MM.1S (cell line): ENCODE results near the gene TRIP4.

Source experiments
- DNase-seq: peaks from one replicate; pipeline ENCODE4 v3.0.0-alpha.2; 2015
- H2AFZ ChIP-seq: fragments of 300-600 bp; sonication (generic); 2 replicates; pipeline ENCODE4 v1.6.0; 2016; ENCODE audit warnings: antibody characterized with exemption, low read length
- H3F3A ChIP-seq: fragments of 300-600 bp; sonication (generic); 2 replicates; pipeline ENCODE4 v1.6.1; 2016; ENCODE audit warnings: mild to moderate bottlenecking, antibody characterized with exemption, low read length, moderate library complexity, mixed read lengths; ENCODE audit not compliant: insufficient read depth
- H3K27ac ChIP-seq: fragments of 300-600 bp; sonication (generic); 2 replicates; pipeline ENCODE4 v1.5.1; 2016; ENCODE audit warnings: mild to moderate bottlenecking, low read length
- H3K27me3 ChIP-seq: fragments of 300-600 bp; sonication (generic); replicated peaks from 2 replicates; pipeline ENCODE4 v1.6.0; 2016; ENCODE audit warnings: low read length; ENCODE audit not compliant: insufficient read depth
- H3K36me3 ChIP-seq: fragments of 300-600 bp; sonication (generic); replicated peaks from 2 replicates; pipeline ENCODE4 v1.6.1; 2016; ENCODE audit warnings: mild to moderate bottlenecking, low read length, mixed read lengths; ENCODE audit not compliant: insufficient read depth
- H3K4me1 ChIP-seq: fragments of 300-600 bp; sonication (generic); 2 replicates; pipeline ENCODE4 v1.6.1; 2016; ENCODE audit warnings: low read length, mixed read lengths
- H3K4me2 ChIP-seq: fragments of 300-600 bp; sonication (generic); 2 replicates; pipeline ENCODE4 v1.6.0; 2016; ENCODE audit warnings: low read depth, low read length
- H3K4me3 ChIP-seq: fragments of 300-600 bp; sonication (generic); 2 replicates; pipeline ENCODE4 v1.5.1; 2016; ENCODE audit warnings: low read length, mixed read lengths
- H3K79me2 ChIP-seq: fragments of 300-600 bp; sonication (generic); 2 replicates; pipeline ENCODE4 v1.6.1; 2016; ENCODE audit warnings: mixed run types, low read length, mixed read lengths
- H3K9ac ChIP-seq: fragments of 300-600 bp; sonication (generic); 2 replicates; pipeline ENCODE4 v1.6.1; 2016; ENCODE audit warnings: low read length, mixed read lengths
- H3K9me2 ChIP-seq: fragments of 300-600 bp; sonication (generic); replicated peaks from 2 replicates; pipeline ENCODE4 v1.6.1; 2016; ENCODE audit warnings: mild to moderate bottlenecking, low read length, mixed read lengths; ENCODE audit not compliant: insufficient read depth
- H3K9me3 ChIP-seq: fragments of 300-600 bp; sonication (generic); replicated peaks from 2 replicates; pipeline ENCODE4 v1.6.1; 2016; ENCODE audit warnings: mild to moderate bottlenecking, low read length, mixed read lengths; ENCODE audit not compliant: insufficient read depth
- H4K20me1 ChIP-seq: fragments of 300-600 bp; sonication (generic); 2 replicates; pipeline ENCODE4 v1.6.1; 2016; ENCODE audit warnings: mild to moderate bottlenecking, low read length, moderate library complexity, mixed read lengths; ENCODE audit not compliant: insufficient read depth
- EZH2 ChIP-seq: fragments of 300-600 bp; sonication (generic); optimal IDR thresholded peaks from 2 replicates; pipeline ENCODE3; 2017; ENCODE audit warnings: low read depth, mild to moderate bottlenecking, antibody characterized with exemption, low read length, mixed read lengths
- EZH2phosphoT487 ChIP-seq: fragments of 300-600 bp; sonication (generic); IDR thresholded peaks from 2 replicates; pipeline ENCODE4 v1.6.1; 2018; ENCODE audit warnings: antibody characterized with exemption, low read length
- TF ChIP-seq, protein P1 (sequence below): fragments of 300-600 bp; sonication (generic); IDR thresholded peaks from 2 replicates; pipeline ENCODE4 v1.5.1; 2016; ENCODE audit warnings: antibody characterized with exemption, low read length, mixed read lengths

The TRIP4 gene

DNA sequence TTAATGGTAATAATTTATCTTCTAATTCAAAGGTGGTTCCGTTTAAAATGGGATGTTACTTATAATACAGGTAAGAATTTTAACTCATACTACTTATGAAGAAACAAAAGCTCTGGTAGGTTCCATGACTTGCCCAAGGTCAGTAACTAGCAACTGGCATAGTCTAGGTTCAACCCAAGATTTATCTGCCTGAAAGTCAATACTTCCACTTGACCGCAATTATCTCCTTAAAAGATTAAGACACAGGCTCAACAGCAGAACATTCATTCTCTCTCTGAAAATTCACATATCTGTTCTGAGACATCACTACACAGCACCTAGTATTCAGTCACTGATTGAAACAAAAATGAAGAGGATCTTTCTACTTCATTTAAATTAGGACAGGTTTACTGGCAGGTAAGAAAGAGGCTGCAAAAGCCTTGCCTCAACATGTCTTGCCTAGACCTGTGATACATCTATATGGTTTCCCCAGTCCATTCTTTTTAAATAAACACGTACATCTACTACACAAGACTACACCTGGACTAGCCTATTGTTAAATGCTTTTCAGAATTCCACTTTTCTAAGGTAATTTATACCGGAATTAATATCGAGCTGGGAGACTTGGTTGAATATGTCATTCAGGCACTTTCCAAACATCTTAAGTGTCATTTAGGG lies 32.8 kb upstream of the TRIP4 start:
- H4K20me1 ChIP-seq: no peaks in the 10 kb centered on the region
- no peak for TF ChIP-seq EZH2phosphoT487
- TF ChIP-seq, protein P1, sequence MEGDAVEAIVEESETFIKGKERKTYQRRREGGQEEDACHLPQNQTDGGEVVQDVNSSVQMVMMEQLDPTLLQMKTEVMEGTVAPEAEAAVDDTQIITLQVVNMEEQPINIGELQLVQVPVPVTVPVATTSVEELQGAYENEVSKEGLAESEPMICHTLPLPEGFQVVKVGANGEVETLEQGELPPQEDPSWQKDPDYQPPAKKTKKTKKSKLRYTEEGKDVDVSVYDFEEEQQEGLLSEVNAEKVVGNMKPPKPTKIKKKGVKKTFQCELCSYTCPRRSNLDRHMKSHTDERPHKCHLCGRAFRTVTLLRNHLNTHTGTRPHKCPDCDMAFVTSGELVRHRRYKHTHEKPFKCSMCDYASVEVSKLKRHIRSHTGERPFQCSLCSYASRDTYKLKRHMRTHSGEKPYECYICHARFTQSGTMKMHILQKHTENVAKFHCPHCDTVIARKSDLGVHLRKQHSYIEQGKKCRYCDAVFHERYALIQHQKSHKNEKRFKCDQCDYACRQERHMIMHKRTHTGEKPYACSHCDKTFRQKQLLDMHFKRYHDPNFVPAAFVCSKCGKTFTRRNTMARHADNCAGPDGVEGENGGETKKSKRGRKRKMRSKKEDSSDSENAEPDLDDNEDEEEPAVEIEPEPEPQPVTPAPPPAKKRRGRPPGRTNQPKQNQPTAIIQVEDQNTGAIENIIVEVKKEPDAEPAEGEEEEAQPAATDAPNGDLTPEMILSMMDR: no peak
- TF ChIP-seq EZH2: no peak
- DNase-seq: no peak

DNA sequence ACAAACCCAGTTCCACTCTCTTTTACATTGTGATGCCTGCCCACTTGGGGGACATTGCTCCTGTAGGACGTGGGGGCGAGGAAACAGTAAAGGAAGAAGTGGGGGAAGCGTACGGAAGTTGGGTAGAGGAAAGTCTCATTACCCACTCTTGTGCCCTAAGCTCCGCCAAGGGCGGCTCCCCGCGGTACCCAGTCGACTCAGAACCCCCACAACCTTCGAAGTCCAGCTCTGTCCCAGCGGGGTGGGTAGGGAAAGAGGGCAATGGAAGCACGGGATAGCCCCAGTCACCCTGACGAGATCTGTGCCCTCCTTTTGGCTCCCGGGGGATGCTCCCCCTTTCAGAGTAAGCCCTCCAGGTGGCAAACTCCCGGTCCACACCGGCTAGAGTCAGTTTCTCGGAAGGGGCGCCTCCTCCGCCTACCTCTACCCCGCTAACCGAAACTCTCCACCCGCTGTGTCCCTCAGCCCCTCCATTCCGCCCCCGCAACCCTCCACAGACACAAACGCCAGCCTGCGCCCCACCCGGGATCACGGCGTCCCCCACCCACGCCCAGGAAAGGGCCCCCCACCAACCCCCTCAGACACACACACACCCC lies 32.2 kb upstream of the TRIP4 start:
- H3K79me2 ChIP-seq: peaks cover 25% of the 10 kb centered on the region
- TF ChIP-seq, protein P1: no peak
- TF ChIP-seq EZH2 (no peak), EZH2phosphoT487 (no peak)

More for the DNA sequence above, 32.8 kb upstream of the TRIP4 start:
- Histone ChIP-seq H3K9ac (peak overlapping the region; percentile 55; the same call in 1 of the 2 replicates), H3K9me2 (no peaks in the 10 kb centered on the region), H3K4me1 (0 out of 2 replicates have a peak, but pooled peaks cover 7% of the 10 kb centered on the region), H3F3A (peaks cover 16% of the 10 kb centered on the region), H3K27me3 (no peaks in the 10 kb centered on the region), H2AFZ (peak overlapping the region; percentile 89), H3K4me2 (peak overlapping the region; percentile 86), H3K9me3 (no peaks in the 10 kb centered on the region), H3K36me3 (no peaks in the 10 kb centered on the region), H3K79me2 (peaks cover 25% of the 10 kb centered on the region), H3K4me3 (peak overlapping the region; percentile 70), H3K27ac (no peak overlapping the region; the same call in 1 of the 2 replicates)

DNA sequence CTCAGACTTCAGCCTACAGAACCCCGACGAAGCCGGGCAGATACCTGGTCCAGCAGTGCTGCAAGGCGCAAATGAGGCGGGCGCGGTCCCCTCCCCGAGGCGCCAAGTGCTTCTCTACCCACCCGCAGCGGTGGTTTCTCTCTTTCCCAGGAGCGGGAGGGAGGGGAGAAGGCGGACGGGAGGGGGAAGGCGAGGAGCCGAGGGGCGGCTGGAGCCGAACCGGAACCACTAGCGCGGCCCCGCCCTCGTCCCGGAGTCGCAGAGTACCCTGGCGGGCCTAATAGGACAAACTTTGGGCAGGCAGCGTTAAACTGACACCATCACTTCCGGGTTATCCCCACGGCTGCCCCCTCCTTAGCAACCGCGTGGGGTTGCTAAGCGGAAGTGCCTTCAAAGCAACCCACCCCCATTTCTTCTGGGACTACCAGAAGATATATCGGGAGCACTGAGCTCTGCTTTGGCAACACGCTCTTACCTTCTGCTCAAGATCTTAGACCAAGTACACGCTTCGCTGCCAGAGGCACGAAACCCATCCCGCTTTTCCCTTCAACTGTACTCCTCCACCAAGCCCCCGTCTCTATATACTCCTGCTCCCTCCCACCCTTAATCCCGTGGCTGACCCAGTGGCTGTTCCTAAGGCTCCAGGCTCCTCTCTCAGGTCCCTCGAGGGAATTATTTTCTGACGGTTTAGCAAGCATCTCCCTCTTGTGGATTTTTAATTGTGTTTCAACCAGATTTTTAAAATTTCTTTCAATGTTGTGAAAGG lies 31.5 kb upstream of the TRIP4 start, which contains the start of gene CSNK1G1:
Gene CSNK1G1, minus strand, starts transcription at position 230 of the 766 bp plus-strand sequence. CDS start 55,674 bp downstream, outside the sequence.
- peak within 1 kb of the TSS; percentile 55; the same call in 1 of the 2 replicates for H3K9ac ChIP-seq
- no peaks in the 10 kb centered on the region for H3K36me3 ChIP-seq
- H3K9me2 ChIP-seq: no peaks in the 10 kb centered on the region
- peak within 1 kb of the TSS; percentile 42; the same call in 1 of the 2 replicates for H3K27ac ChIP-seq
- H2AFZ ChIP-seq: peak within 1 kb of the TSS; percentile 89
- no peaks in the 10 kb centered on the region for H3K9me3 ChIP-seq
- DNase-seq: peak; percentile 95
- H3K27me3 ChIP-seq: no peaks in the 10 kb centered on the region
- peaks cover 25% of the 10 kb centered on the region for H3K79me2 ChIP-seq
- H4K20me1 ChIP-seq: no peaks in the 10 kb centered on the region
- peaks cover 16% of the 10 kb centered on the region for H3F3A ChIP-seq
- peak within 1 kb of the TSS; percentile 86 for H3K4me2 ChIP-seq
- H3K4me3 ChIP-seq: peak within 1 kb of the TSS; percentile 70
- H3K4me1 ChIP-seq: 0 out of 2 replicates have a peak, but pooled peaks cover 7% of the 10 kb centered on the region
- TF ChIP-seq EZH2phosphoT487: no peak
- TF ChIP-seq, protein P1: peak; percentile 45

More for the DNA sequence above, 32.2 kb upstream of the TRIP4 start:
- H3K36me3 ChIP-seq: no peaks in the 10 kb centered on the region
- H2AFZ ChIP-seq: peak overlapping the region; percentile 89
- no peak for DNase-seq
- peak overlapping the region; percentile 86 for H3K4me2 ChIP-seq
- no peaks in the 10 kb centered on the region for H3K9me2 ChIP-seq
- H3K9ac ChIP-seq: peak overlapping the region; percentile 55; the same call in 1 of the 2 replicates
- H3K4me3 ChIP-seq: peak overlapping the region; percentile 70
- H3K27me3 ChIP-seq: no peaks in the 10 kb centered on the region
- peak overlapping the region; percentile 42; the same call in 1 of the 2 replicates for H3K27ac ChIP-seq
- 0 out of 2 replicates have a peak, but pooled peaks cover 7% of the 10 kb centered on the region for H3K4me1 ChIP-seq
- no peaks in the 10 kb centered on the region for H3K9me3 ChIP-seq
- no peaks in the 10 kb centered on the region for H4K20me1 ChIP-seq
- H3F3A ChIP-seq: peaks cover 16% of the 10 kb centered on the region
